NB4 (cell line): ENCODE results near the gene PF4V1.

Experiments
- MYC ChIP-seq: IDR thresholded peaks from 2 replicates; pipeline ENCODE4 v1.6.1; 2011; ENCODE audit warnings: low read depth, low read length
- POLR2A ChIP-seq: IDR thresholded peaks from 2 replicates; pipeline ENCODE4 v1.6.1; 2011; ENCODE audit warnings: mild to moderate bottlenecking; ENCODE audit not compliant: insufficient read length; ENCODE audit errors: extremely low read depth
- TF ChIP-seq, protein P1 (sequence below): IDR thresholded peaks from one replicate; pipeline ENCODE4 v1.5.1; 2012; ENCODE audit warnings: low read depth, low read length

- TF ChIP-seq, protein P1, sequence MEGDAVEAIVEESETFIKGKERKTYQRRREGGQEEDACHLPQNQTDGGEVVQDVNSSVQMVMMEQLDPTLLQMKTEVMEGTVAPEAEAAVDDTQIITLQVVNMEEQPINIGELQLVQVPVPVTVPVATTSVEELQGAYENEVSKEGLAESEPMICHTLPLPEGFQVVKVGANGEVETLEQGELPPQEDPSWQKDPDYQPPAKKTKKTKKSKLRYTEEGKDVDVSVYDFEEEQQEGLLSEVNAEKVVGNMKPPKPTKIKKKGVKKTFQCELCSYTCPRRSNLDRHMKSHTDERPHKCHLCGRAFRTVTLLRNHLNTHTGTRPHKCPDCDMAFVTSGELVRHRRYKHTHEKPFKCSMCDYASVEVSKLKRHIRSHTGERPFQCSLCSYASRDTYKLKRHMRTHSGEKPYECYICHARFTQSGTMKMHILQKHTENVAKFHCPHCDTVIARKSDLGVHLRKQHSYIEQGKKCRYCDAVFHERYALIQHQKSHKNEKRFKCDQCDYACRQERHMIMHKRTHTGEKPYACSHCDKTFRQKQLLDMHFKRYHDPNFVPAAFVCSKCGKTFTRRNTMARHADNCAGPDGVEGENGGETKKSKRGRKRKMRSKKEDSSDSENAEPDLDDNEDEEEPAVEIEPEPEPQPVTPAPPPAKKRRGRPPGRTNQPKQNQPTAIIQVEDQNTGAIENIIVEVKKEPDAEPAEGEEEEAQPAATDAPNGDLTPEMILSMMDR = no peak
- TF ChIP-seq POLR2A (no peak), MYC (no peak)
Measured at GRCh38 chr4:73844345-73844744, 8.8 kb upstream of the PF4V1 start.
